Measurements from ENCODE around the gene AGER.
A peak's percentile ranks its signal among the peaks of the same experiment; 100 is the strongest.
"Not testable (repeated sequence)": the region's sequence is repeated elsewhere in the genome, so short reads cannot be mapped to it uniquely, and the experiment has no call there.

The AGER gene

GRCh38 chr6:32147401-32148132 is 36.5 kb downstream of the AGER start:
- no peak overlapping the region for H3K4me3 ChIP-seq (replicated peaks in 1 of 2; ENCODE audit: low read depth in 2 of 2, low read length in 2 of 2)
- no peak for DNase-seq (ENCODE audit: low read depth in 2 of 2)
- no peak for TF ChIP-seq CTCF (IDR thresholded peaks at IDR 0.05; ENCODE audit: low read depth, low read length)

- no peak for DNase-seq (ENCODE audit: low read depth in 2 of 2)
- TF ChIP-seq CTCF (IDR thresholded peaks at IDR 0.05; ENCODE audit: low read depth, low read length) = no peak
- no peak overlapping the region for H3K4me3 ChIP-seq (replicated peaks in 1 of 2; ENCODE audit: low read depth in 2 of 2, low read length in 2 of 2)
These were observed 37.4 kb downstream of the AGER start for GRCh38 chr6:32146687-32147086.

GRCh38 chr6:32146287-32146686 is 37.8 kb downstream of the AGER start:
- DNase-seq (ENCODE audit: low read depth in 2 of 2) = no peak
- no peak for TF ChIP-seq CTCF (IDR thresholded peaks at IDR 0.05; ENCODE audit: low read depth, low read length)
- no peak overlapping the region for H3K4me3 ChIP-seq (replicated peaks in 1 of 2; ENCODE audit: low read depth in 2 of 2, low read length in 2 of 2)

GRCh38 chr6:32144238-32144637 is 39.8 kb downstream of the AGER start:
- not testable (repeated sequence) for H3K4me3 ChIP-seq (replicated peaks in 1 of 2; ENCODE audit: low read depth in 2 of 2, low read length in 2 of 2); DNase-seq (ENCODE audit: low read depth in 2 of 2)

GRCh38 chr6:32140420-32141046 is 43.5 kb downstream of the AGER start:
- TF ChIP-seq CTCF (IDR thresholded peaks at IDR 0.05; ENCODE audit: low read depth, low read length) = no peak
- peak in 1 of 2 donors; percentile 43 for DNase-seq (ENCODE audit: low read depth in 2 of 2)
- no peak overlapping the region for H3K4me3 ChIP-seq (replicated peaks in 1 of 2; ENCODE audit: low read depth in 2 of 2, low read length in 2 of 2)

GRCh38 chr6:32139590-32139989 is 44.5 kb downstream of the AGER start:
- H3K4me3 ChIP-seq (replicated peaks in 1 of 2; ENCODE audit: low read depth in 2 of 2, low read length in 2 of 2) = no peak overlapping the region
- no peak for TF ChIP-seq CTCF (IDR thresholded peaks at IDR 0.05; ENCODE audit: low read depth, low read length)
- no peak for DNase-seq (ENCODE audit: low read depth in 2 of 2)

- no peak overlapping the region for H3K4me3 ChIP-seq (replicated peaks in 1 of 2; ENCODE audit: low read depth in 2 of 2, low read length in 2 of 2)
- TF ChIP-seq CTCF (IDR thresholded peaks at IDR 0.05; ENCODE audit: low read depth, low read length) = no peak
- DNase-seq (ENCODE audit: low read depth in 2 of 2) = no peak
These were observed 46.6 kb downstream of the AGER start for GRCh38 chr6:32137454-32137853.
